Uterus (tissue), 4 donors: Measurements from ENCODE around the gene GPER1. TPM values are rescaled to one million over a fixed set of nuclear protein-coding genes. Genes with fewer than 3 reads are reported as not detected.

ENCODE experiments used
- DNase-seq, 2 donors: peaks; one replicate each; pipeline ENCODE4 v3.0.0-alpha.2; 2019 to 2020
- H3K27ac ChIP-seq, 2 donors: fragments of 200-600 bp; sonication (generic); 1 replicate in 1 of 2; 2 replicates in 1 of 2; pipeline ENCODE4 v1.5.1; 2016 to 2018
- H3K27me3 ChIP-seq, 2 donors: fragments of 200-600 bp; sonication (generic); one replicate each; pipeline ENCODE4 v1.5.1; 2018 to 2019; ENCODE audit warnings: control low read depth in 1 of 2
- H3K36me3 ChIP-seq, 2 donors: fragments of 200-600 bp; sonication (generic); one replicate each; pipeline ENCODE4 v1.5.1; 2019; ENCODE audit warnings: control low read depth in 1 of 2
- H3K4me1 ChIP-seq, 2 donors: fragments of 200-600 bp; sonication (generic); one replicate each; pipeline ENCODE4 v1.5.1; 2018 to 2019; ENCODE audit warnings: control low read depth in 1 of 2
- H3K4me3 ChIP-seq, 2 donors: fragments of 200-600 bp; sonication (generic); 1 replicate in 1 of 2; 2 replicates in 1 of 2; pipeline ENCODE4 v1.5.1; 2018 to 2019; ENCODE audit warnings: mild to moderate bottlenecking in 1 of 2
- H3K9me3 ChIP-seq, 2 donors: fragments of 200-600 bp; sonication (generic); one replicate each; pipeline ENCODE4 v1.5.1; 2019; ENCODE audit warnings: control low read depth in 1 of 2
- POLR2A ChIP-seq, 2 donors: fragments of 450-650 bp; IDR thresholded peaks; one replicate each; pipeline ENCODE4 v1.6.1; 2016; ENCODE audit warnings: antibody characterized with exemption in 2 of 2, mild to moderate bottlenecking in 1 of 2, moderate library complexity in 1 of 2
- intact Hi-C: fragments of 100-400 bp; cut with DNase I; formaldehyde crosslinking; loops from one replicate; pipeline ENCODE4 v1.15.1; 2023; ENCODE audit warnings: low total_unique reads
- total RNA-seq, 4 donors: library from RNA; depleted of rRNA in 3 of 4; stranded (reverse); fragments of >200 nt in 3 of 4; gene quantifications; one replicate each; pipeline versions ENCODE4 v1.1.0 to v1.2.4, GENCODE V29; 2014 to 2023
- TF ChIP-seq, protein P1 (sequence below), 4 experiments: fragments of 200-600 bp in 2 of 4; fragments of 450-650 bp in 2 of 4; sonication (generic) in 2 of 4; IDR thresholded peaks; one replicate each; pipeline ENCODE4 v1.5.1; 2016 to 2019; ENCODE audit warnings: antibody characterized with exemption in 4 of 4, mild to moderate bottlenecking in 2 of 4, moderate library complexity in 1 of 4
- donor health status: DM: yes; HTN: yes; CAD: no.

Gene GPER1
- total RNA-seq, 4 donors from 2014 or later = 1.3 to 10.6 (median 5.0) TPM

DNA sequence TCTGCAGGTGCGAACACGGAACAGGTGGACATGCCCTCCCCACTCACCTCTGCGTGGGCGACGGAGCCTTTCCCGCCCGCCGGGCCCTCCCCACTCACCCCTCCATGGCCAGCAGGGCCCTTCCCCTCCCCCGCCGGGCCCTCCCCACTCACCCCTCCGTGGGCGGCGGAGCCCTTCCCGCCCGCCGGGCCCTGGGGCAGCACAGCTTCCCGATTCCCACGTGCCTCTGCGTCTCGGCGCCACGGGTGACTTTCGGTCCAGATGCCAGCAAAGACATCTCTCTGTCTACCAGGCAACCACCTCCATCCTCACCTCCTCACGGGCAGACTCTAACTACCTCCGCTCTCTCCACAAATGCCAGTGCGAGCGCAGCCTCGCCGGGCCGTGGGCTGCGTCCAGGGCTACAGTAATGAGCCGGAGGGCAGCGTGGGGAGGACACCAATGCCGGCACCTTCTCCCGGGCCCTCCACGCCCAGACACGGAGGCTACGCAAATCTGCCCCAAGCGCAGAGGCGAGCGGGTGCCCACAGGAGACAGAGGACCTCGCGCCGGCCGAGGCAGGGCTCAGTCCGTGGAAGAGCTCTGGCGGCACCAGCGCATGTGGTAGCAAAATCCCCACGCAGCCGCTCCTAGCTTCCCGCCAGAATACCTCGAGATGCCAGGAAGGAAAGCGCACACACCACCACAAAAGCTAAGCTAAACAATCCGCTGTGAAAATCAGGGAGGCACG lies 21.8 kb downstream of the GPER1 start:
- Histone ChIP-seq H3K4me1 (no peaks in the 10 kb centered on the region), H3K36me3 (no peaks in the 10 kb centered on the region), H3K9me3 (no peaks in the 10 kb centered on the region), H3K27me3 (no peaks in the 10 kb centered on the region), H3K4me3 (no peak overlapping the region), H3K27ac (no peak overlapping the region)
- intact Hi-C loops = no loop called here
- DNase-seq = no peak
- no peak for TF ChIP-seq POLR2A (IDR thresholded peaks at IDR 0.05)
- TF ChIP-seq, protein P1, sequence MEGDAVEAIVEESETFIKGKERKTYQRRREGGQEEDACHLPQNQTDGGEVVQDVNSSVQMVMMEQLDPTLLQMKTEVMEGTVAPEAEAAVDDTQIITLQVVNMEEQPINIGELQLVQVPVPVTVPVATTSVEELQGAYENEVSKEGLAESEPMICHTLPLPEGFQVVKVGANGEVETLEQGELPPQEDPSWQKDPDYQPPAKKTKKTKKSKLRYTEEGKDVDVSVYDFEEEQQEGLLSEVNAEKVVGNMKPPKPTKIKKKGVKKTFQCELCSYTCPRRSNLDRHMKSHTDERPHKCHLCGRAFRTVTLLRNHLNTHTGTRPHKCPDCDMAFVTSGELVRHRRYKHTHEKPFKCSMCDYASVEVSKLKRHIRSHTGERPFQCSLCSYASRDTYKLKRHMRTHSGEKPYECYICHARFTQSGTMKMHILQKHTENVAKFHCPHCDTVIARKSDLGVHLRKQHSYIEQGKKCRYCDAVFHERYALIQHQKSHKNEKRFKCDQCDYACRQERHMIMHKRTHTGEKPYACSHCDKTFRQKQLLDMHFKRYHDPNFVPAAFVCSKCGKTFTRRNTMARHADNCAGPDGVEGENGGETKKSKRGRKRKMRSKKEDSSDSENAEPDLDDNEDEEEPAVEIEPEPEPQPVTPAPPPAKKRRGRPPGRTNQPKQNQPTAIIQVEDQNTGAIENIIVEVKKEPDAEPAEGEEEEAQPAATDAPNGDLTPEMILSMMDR (IDR thresholded peaks at IDR 0.05) = no peak

DNA sequence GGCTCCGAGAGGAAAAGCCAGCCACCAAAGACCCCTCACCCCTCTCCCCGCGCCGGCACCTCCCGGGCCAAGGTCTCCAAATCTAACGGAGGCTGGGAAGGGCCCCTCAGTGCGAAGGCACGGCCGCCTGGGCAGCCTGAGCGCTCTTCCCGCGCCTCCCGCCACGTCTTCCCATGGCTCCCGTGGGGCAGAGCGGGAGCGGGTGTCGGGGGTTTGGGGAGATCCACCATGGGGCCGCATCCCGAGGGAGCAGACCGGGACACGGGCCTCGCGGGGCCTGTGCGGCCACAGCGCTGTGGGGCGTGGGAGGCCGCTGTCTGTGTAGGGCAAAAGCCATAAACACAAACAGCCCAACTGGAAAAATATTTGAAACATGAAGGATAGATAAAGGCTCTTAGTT lies 22.4 kb downstream of the GPER1 start:
- H3K9me3 ChIP-seq = no peaks in the 10 kb centered on the region
- intact Hi-C loops = no loop called here
- no peaks in the 10 kb centered on the region for H3K4me1 ChIP-seq
- no peak for DNase-seq
- no peak overlapping the region for H3K4me3 ChIP-seq
- H3K27ac ChIP-seq = no peak overlapping the region
- TF ChIP-seq, protein P1 (IDR thresholded peaks at IDR 0.05) = no peak
- no peak for TF ChIP-seq POLR2A (IDR thresholded peaks at IDR 0.05)
- H3K27me3 ChIP-seq = no peaks in the 10 kb centered on the region
- H3K36me3 ChIP-seq = no peaks in the 10 kb centered on the region

DNA sequence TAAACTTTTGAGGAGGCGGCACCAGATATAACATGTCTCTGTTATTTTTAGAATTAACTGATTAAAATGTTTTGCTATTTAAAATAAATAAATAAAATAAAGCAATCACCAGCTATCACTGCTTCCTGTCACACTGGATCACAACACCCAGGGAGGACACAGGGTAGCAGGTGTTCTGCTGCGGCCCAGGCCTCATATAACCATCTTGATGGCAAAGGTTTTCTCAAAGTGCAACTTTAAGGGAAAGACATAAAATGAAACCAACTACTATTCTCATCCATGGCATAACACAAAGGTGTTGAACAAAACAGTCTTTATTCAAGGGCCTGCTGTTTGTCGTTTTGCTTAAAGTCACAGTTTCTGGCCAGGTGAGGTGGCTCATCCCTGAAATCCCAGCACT lies 23.2 kb downstream of the GPER1 start:
- Histone ChIP-seq H3K9me3 (no peaks in the 10 kb centered on the region), H3K27me3 (no peaks in the 10 kb centered on the region), H3K4me3 (no peak overlapping the region), H3K36me3 (no peaks in the 10 kb centered on the region), H3K27ac (no peak overlapping the region), H3K4me1 (no peaks in the 10 kb centered on the region)
- intact Hi-C loops = no loop called here
- TF ChIP-seq, protein P1 (IDR thresholded peaks at IDR 0.05) = no peak
- no peak for TF ChIP-seq POLR2A (IDR thresholded peaks at IDR 0.05)
- DNase-seq = no peak

DNA sequence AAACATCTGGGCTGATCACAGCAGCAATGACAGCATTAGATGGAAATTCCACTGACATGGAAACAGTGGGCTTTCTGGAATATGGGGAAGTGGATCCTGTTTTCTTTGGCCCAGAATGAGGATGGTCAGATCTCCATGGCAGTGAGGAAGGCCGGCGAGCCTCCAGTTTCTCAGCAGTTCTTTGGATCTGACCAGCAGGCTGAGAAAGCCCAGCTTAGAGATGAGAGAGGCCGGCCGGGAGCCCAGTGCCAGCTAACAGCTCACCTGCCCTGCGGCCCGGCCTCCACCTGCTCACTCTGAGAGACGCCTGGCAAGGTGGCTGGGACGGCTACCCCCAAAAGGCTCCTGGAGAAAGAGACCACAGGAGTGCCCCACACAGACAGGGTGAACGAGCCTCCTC lies 24.2 kb downstream of the GPER1 start:
- TF ChIP-seq, protein P1 (IDR thresholded peaks at IDR 0.05) = no peak
- no peak for TF ChIP-seq POLR2A (IDR thresholded peaks at IDR 0.05)
- Histone ChIP-seq H3K4me1 (no peaks in the 10 kb centered on the region), H3K9me3 (no peaks in the 10 kb centered on the region), H3K27me3 (no peaks in the 10 kb centered on the region), H3K36me3 (no peaks in the 10 kb centered on the region), H3K4me3 (no peak overlapping the region), H3K27ac (no peak overlapping the region)
- intact Hi-C loops = no loop called here
- DNase-seq = no peak

DNA sequence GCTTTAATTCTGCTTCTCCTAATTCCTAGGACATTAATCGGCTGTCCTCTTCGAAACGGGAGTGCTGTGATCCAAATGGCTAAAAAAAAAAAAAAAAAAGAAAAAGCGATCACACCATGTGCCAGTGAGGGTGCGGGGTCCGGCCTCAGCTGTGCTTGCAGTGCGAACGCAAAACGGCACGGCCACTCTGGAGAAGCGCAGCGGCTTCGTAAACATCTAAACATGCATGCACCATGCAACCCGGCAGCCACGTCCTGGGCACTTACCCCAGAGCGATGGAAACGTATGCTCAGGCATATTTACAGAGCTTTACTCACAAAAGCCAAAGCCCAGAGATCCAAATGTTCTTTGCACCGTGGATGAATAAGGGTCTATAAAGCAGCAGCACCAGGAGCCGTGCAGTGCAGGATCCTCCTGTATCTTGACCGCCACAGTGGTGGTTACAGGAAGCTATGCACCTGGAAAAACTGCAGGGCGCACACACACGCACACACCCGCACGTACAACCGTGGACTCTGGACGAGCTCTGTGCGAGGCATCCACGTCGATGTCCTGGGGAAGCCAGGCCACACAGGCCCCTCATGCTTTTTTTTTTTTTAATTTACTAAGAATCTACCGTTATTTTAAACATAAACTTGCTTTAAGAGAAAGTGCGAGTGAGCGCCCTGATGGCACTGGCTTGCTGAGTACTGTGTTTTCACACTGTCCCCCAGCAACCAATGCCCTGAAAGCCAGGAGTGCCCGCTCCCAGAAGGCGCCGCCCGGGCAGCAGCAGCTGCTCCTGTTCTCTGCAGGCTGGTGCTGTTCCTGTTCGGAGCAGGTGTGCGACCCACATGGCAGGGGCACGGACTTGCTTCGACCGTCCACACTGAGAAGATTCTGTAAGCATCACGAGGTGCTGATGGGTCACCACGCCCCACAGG lies 25.0 kb downstream of the GPER1 start:
- no peak for TF ChIP-seq POLR2A (IDR thresholded peaks at IDR 0.05)
- TF ChIP-seq, protein P1 (IDR thresholded peaks at IDR 0.05) = no peak
- intact Hi-C loops = no loop called here
- H3K4me1 ChIP-seq = no peaks in the 10 kb centered on the region
- H3K27ac ChIP-seq = no peak overlapping the region
- no peak for DNase-seq
- no peak overlapping the region for H3K4me3 ChIP-seq
- no peaks in the 10 kb centered on the region for H3K9me3 ChIP-seq
- H3K27me3 ChIP-seq = no peaks in the 10 kb centered on the region
- H3K36me3 ChIP-seq = no peaks in the 10 kb centered on the region
